Kidney (tissue), 14 donors: ENCODE data around the gene HCN2. TPM values are rescaled to one million over a fixed set of nuclear protein-coding genes. Genes with fewer than 3 reads are reported as not detected.

Experiments used
- DNase-seq, 5 donors: peaks; one replicate each; pipeline ENCODE4 v3.0.0-alpha.2; 2013 to 2020
- FAIRE-seq: peaks from 2 replicates; lab custom pipeline; 2012; peaks lifted over from hg19 to GRCh38; lab: Jason Lieb, UNC
- H3K27ac ChIP-seq, 2 donors: one replicate each; pipeline ENCODE4 v1.7.0; 2013; ENCODE audit warnings: low read depth in 2 of 2, low read length in 2 of 2, inconsistent platforms in 1 of 2
- H3K27me3 ChIP-seq: one replicate; pipeline ENCODE4 v1.7.1; 2013; ENCODE audit warnings: low read length, inconsistent platforms; ENCODE audit not compliant: control insufficient read depth, insufficient read depth
- H3K36me3 ChIP-seq, 3 donors: one replicate each; pipeline versions ENCODE4 v1.7.0 to v1.7.1; 2013; ENCODE audit warnings: low read length in 3 of 3, control low read depth in 1 of 3, inconsistent platforms in 1 of 3; ENCODE audit not compliant: insufficient read depth in 3 of 3, control insufficient read depth in 2 of 3
- H3K4me1 ChIP-seq, 3 donors: one replicate each; pipeline versions ENCODE4 v1.7.0 to v1.7.1; 2013; ENCODE audit warnings: low read length in 3 of 3, inconsistent platforms in 1 of 3, low read depth in 1 of 3; ENCODE audit not compliant: control insufficient read depth in 2 of 3, insufficient read depth in 2 of 3
- H3K4me3 ChIP-seq, 3 donors: one replicate each; pipeline versions ENCODE4 v1.7.0 to v1.8.1; 2013; ENCODE audit warnings: low read length in 3 of 3, control low read depth in 1 of 3, inconsistent platforms in 1 of 3
- H3K9ac ChIP-seq, 3 donors: one replicate each; pipeline versions ENCODE4 v1.7.0 to v1.7.1; 2013; ENCODE audit warnings: low read length in 3 of 3, control low read depth in 1 of 3, inconsistent platforms in 1 of 3
- H3K9me3 ChIP-seq, 3 donors: one replicate each; pipeline versions ENCODE4 v1.7.0 to v1.7.1; 2013; ENCODE audit warnings: low read length in 3 of 3, control low read depth in 1 of 3, inconsistent platforms in 1 of 3; ENCODE audit not compliant: control insufficient read depth in 2 of 3, insufficient read depth in 1 of 3
- intact Hi-C: fragments of 100-400 bp; cut with DNase I; formaldehyde crosslinking; loops from one replicate; pipeline ENCODE4 v1.11.1; 2022
- polyA plus RNA-seq: library from polyadenylated mRNA; stranded (reverse); fragments of 350-450 nt; fragmentation: Illumina TruSeq; extraction: RNeasy Lipid Tissue Mini Kit (QIAGEN cat#74804); gene quantifications from one replicate; pipeline ENCODE4 v1.2.3, GENCODE V29; 2014; ENCODE audit warnings: low read depth, low replicate concordance; ENCODE audit not compliant: insufficient read depth
- total RNA-seq: library from RNA; stranded (reverse); fragmentation: NEBNext Ultra II Directional; extraction: Animal tissue kit (Norgen Biotek cat#: 25700); gene quantifications from one replicate; pipeline ENCODE4 v1.2.1, GENCODE V29; 2021
- TF ChIP-seq, protein P1 (sequence below): IDR thresholded peaks from 3 replicates; pipeline ENCODE4 v1.5.1; 2012; ENCODE audit warnings: mild to moderate bottlenecking, moderate library complexity, borderline replicate concordance; ENCODE audit not compliant: insufficient read depth; ENCODE audit errors: extremely low read depth
- donor health status: control.
- donor health status: control.
- donor health status: control.
- donor health status: control.
- donor health status: control.
- donor health status: DM: yes; HTN: yes; CAD: no.
- donor health status: Normal renal cell carcinoma (clear cell type).

HCN2 gene
- total and polyA plus RNA-seq, 2 donors from 2014 or later, result 0.31 to 1.3 TPM

- TF ChIP-seq, protein P1, sequence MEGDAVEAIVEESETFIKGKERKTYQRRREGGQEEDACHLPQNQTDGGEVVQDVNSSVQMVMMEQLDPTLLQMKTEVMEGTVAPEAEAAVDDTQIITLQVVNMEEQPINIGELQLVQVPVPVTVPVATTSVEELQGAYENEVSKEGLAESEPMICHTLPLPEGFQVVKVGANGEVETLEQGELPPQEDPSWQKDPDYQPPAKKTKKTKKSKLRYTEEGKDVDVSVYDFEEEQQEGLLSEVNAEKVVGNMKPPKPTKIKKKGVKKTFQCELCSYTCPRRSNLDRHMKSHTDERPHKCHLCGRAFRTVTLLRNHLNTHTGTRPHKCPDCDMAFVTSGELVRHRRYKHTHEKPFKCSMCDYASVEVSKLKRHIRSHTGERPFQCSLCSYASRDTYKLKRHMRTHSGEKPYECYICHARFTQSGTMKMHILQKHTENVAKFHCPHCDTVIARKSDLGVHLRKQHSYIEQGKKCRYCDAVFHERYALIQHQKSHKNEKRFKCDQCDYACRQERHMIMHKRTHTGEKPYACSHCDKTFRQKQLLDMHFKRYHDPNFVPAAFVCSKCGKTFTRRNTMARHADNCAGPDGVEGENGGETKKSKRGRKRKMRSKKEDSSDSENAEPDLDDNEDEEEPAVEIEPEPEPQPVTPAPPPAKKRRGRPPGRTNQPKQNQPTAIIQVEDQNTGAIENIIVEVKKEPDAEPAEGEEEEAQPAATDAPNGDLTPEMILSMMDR, result no peak
These were observed 62.3 kb downstream of the HCN2 start for GRCh38 chr19:651991-652390.

GRCh38 chr19:652467-653389 lies 63.0 kb downstream of the HCN2 start:
- intact Hi-C loops, result no loop called here
- no peak for FAIRE-seq
- Histone ChIP-seq H3K9me3 (no peaks in the 10 kb centered on the region), H3K9ac (no peak overlapping the region), H3K4me3 (no peak overlapping the region), H3K27ac (no peak overlapping the region), H3K36me3 (peaks cover 0 to 10% (median 0%) of the 10 kb centered on the region in 3 donors), H3K4me1 (peaks cover 0 to 3% (median 0%) of the 10 kb centered on the region in 3 donors), H3K27me3 (no peaks in the 10 kb centered on the region)
- peak in 1 of 5 donors; percentile 71 for DNase-seq
- TF ChIP-seq, protein P1, result no peak

More at GRCh38 chr19:651991-652390, 62.3 kb downstream of the HCN2 start:
- FAIRE-seq (no peak), DNase-seq (no peak)
- H3K4me3 ChIP-seq, result no peak overlapping the region
- H3K27me3 ChIP-seq, result no peaks in the 10 kb centered on the region
- no peak overlapping the region for H3K27ac ChIP-seq
- H3K9me3 ChIP-seq, result no peaks in the 10 kb centered on the region
- no peaks in the 10 kb centered on the region for H3K4me1 ChIP-seq
- H3K9ac ChIP-seq, result no peak overlapping the region
- H3K36me3 ChIP-seq, result peaks cover 0 to 10% (median 0%) of the 10 kb centered on the region in 3 donors
- intact Hi-C loops, result no loop called here

GRCh38 chr19:653425-653824 lies 63.7 kb downstream of the HCN2 start:
- peaks cover 0 to 10% (median 0%) of the 10 kb centered on the region in 3 donors for H3K36me3 ChIP-seq
- TF ChIP-seq, protein P1, result no peak
- H3K9ac ChIP-seq, result no peak overlapping the region
- FAIRE-seq (no peak), DNase-seq (peak in 1 of 5 donors; percentile 79)
- no peak overlapping the region for H3K4me3 ChIP-seq
- H3K9me3 ChIP-seq, result no peaks in the 10 kb centered on the region
- no peak overlapping the region for H3K27ac ChIP-seq
- no peaks in the 10 kb centered on the region for H3K27me3 ChIP-seq
- intact Hi-C loops, result no loop called here
- H3K4me1 ChIP-seq, result peaks cover 0 to 6% (median 0%) of the 10 kb centered on the region in 3 donors
